ENCODE results near the gene DUSP14.

DNA sequence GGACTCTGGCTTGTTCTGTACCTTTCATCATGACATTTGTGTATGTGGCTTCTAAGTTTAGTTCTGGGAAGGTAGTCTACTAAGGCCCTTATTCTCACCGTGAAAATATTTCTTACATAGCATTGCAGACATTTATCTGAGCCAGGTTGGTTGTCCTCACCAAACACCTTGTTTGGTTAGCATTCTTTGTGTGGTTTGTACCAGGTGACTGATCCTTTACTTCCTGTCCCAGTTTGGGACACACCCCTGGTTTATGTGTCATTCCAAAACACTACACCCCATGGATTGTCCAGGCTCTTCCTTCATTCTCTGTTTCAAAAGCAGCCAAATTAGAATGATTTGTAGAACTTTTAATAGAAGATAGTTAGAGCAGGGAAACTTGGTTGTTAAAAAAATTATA, 23.2 kb upstream of the DUSP14 start:
- TF ChIP-seq ILK (tag; IDR thresholded peaks at IDR 0.05; ENCODE audit: borderline replicate concordance, low read depth) = no peak
- no peak for TF ChIP-seq POLR2AphosphoS5 (IDR thresholded peaks at IDR 0.05; ENCODE audit: control insufficient read depth, insufficient read depth, low read depth, low read length)
- no peak for TF ChIP-seq MYC (IDR thresholded peaks at IDR 0.05; ENCODE audit: low read depth, low read length)
- no peak for TF ChIP-seq MYC (CRISPR knock-in tag; IDR thresholded peaks at IDR 0.05; ENCODE audit: borderline replicate concordance, low read depth)
- TF ChIP-seq SRF (CRISPR knock-in tag; IDR thresholded peaks at IDR 0.05) = no peak
